ENCODE results near the gene ANKRD13D. TPM values are rescaled to one million over a fixed set of nuclear protein-coding genes. Genes with fewer than 3 reads are reported as not detected.

The ANKRD13D gene
- total and polyA plus RNA-seq, 2 donors from 2014 or later: 21.9 to 68.3 TPM

DNA sequence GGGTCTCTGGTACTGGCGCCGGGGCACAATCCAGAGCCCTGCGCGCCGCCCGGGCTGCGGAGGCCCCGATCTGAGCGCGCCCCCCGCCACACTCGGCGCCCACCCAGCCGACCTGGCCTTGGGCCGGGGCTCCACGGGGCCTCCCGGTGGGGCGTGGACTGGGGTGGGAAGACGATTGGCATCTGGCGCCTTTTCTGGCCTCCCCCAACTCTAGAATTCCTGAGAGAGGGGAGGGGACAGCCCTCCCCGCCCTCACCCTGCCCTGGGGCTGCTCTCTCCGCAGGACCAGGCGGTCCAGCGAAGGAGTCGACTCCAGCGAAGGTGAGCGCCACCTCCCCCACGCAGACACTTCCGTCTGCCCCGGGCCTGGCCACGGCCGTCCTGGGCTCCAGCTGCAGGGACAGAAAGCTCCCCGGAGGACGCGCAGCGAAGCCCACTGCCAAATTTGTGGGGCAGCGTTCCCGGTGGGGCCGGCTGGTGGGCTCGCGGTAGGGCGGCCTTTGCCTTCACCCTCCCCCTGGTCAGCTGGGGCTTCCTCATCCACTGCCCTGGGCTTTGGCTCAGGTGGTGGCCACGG is 14.8 kb downstream of the ANKRD13D start:
- Histone ChIP-seq H3K36me3 (ENCODE audit: control insufficient read depth in 2 of 3, insufficient read depth in 3 of 3, low read length in 3 of 3) (peaks cover 0 to 4% (median 2%) of the 10 kb centered on the region in 3 donors), H3K27me3 (ENCODE audit: control insufficient read depth, insufficient read depth, low read length) (no peaks in the 10 kb centered on the region), H3K27ac (ENCODE audit: low read depth in 2 of 2, low read length in 2 of 2) (no peak overlapping the region), H3K9ac (ENCODE audit: low read length in 3 of 3) (peak overlapping the region in 2 of 3 donors; percentile 58 to 79), H3K4me3 (ENCODE audit: low read length in 3 of 3) (peak overlapping the region; percentile 16 to 67 (median 58)), H3K4me1 (ENCODE audit: control insufficient read depth in 2 of 3, insufficient read depth in 2 of 3, low read depth in 1 of 3, low read length in 3 of 3) (peaks cover 0 to 21% (median 5%) of the 10 kb centered on the region in 3 donors), H3K9me3 (ENCODE audit: control insufficient read depth in 2 of 3, insufficient read depth in 1 of 3, low read length in 3 of 3) (no peaks in the 10 kb centered on the region)
- FAIRE-seq (no peak), DNase-seq (peak; percentile 52 to 84 (median 66))
- intact Hi-C loops (cut with DNase I): no loop called here
- TF ChIP-seq, protein P1, sequence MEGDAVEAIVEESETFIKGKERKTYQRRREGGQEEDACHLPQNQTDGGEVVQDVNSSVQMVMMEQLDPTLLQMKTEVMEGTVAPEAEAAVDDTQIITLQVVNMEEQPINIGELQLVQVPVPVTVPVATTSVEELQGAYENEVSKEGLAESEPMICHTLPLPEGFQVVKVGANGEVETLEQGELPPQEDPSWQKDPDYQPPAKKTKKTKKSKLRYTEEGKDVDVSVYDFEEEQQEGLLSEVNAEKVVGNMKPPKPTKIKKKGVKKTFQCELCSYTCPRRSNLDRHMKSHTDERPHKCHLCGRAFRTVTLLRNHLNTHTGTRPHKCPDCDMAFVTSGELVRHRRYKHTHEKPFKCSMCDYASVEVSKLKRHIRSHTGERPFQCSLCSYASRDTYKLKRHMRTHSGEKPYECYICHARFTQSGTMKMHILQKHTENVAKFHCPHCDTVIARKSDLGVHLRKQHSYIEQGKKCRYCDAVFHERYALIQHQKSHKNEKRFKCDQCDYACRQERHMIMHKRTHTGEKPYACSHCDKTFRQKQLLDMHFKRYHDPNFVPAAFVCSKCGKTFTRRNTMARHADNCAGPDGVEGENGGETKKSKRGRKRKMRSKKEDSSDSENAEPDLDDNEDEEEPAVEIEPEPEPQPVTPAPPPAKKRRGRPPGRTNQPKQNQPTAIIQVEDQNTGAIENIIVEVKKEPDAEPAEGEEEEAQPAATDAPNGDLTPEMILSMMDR (IDR thresholded peaks at IDR 0.05; ENCODE audit: borderline replicate concordance, extremely low read depth, insufficient read depth): no peak

DNA sequence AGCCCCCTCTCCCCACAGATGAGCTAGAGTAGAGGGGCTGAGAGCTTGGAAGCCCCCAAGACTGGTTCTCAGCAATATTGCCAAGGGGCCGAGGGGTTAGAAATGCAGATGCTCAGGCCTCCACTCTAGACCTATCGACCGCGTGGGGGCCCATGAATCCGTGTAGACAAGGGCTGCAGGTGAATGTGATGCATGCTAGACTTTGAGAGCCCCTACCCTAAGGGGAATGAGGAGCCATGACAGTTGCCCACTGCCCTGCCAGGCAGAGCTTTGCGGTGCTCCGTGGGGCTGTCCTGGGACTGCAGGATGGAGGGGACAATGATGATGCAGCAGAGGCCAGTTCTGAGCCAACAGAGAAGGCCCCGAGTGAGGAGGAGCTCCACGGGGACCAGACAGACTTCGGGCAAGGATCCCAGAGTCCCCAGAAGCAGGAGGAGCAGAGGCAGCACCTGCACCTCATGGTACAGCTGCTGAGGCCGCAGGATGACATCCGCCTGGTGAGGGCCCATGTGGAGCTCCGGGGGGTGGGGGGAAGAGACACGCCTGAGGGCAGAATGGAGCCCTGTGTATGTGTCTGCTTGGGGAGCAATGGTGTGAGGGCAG is 15.5 kb downstream of the ANKRD13D start:
- Histone ChIP-seq H3K36me3 (ENCODE audit: control insufficient read depth in 2 of 3, insufficient read depth in 3 of 3, low read length in 3 of 3) (peaks cover 0 to 4% (median 2%) of the 10 kb centered on the region in 3 donors), H3K9ac (ENCODE audit: low read length in 3 of 3) (peak overlapping the region in 1 of 3 donors; percentile 58), H3K9me3 (ENCODE audit: control insufficient read depth in 2 of 3, insufficient read depth in 1 of 3, low read length in 3 of 3) (no peaks in the 10 kb centered on the region), H3K27me3 (ENCODE audit: control insufficient read depth, insufficient read depth, low read length) (no peaks in the 10 kb centered on the region), H3K27ac (ENCODE audit: low read depth in 2 of 2, low read length in 2 of 2) (no peak overlapping the region), H3K4me3 (ENCODE audit: low read length in 3 of 3) (peak overlapping the region in 1 of 3 donors; percentile 67), H3K4me1 (ENCODE audit: control insufficient read depth in 2 of 3, insufficient read depth in 2 of 3, low read depth in 1 of 3, low read length in 3 of 3) (peaks cover 0 to 21% (median 5%) of the 10 kb centered on the region in 3 donors)
- TF ChIP-seq, protein P1 (IDR thresholded peaks at IDR 0.05; ENCODE audit: borderline replicate concordance, extremely low read depth, insufficient read depth): no peak
- peak in 1 of 5 donors; percentile 54 for DNase-seq
- intact Hi-C loops (cut with DNase I): no loop called here
- FAIRE-seq: no peak

DNA sequence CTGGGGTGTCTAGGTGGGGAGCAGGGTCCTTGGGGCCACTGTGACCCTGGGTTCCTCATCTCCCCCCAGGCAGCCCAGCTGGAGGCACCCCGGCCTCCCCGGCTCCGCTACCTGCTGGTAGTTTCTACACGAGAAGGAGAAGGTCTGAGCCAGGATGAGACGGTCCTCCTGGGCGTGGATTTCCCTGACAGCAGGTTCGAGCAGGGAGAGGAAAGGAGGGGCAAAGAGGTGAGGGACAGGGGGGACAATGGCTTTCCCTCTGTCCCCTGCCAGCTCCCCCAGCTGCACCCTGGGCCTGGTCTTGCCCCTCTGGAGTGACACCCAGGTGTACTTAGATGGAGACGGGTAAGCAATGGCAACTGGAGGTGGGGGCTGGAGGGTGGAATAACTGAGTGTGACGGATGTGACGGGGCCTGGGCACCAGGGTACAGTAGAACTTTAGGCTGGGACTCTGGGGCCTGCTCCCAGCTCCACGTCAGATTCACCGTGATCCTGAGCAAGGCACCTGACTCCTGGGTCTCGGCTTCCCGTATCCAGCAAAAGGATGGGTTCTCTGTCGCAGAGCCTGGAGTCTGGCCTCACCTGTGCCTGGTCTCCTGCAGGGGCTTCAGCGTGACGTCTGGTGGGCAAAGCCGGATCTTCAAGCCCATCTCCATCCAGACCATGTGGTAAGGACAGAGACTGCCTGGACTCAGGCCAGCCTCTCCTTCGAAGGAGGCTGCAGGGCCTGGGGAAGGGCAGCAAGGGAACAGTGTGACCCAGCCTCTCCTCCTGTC is 17.9 kb downstream of the ANKRD13D start:
- TF ChIP-seq, protein P1 (IDR thresholded peaks at IDR 0.05; ENCODE audit: borderline replicate concordance, extremely low read depth, insufficient read depth): no peak
- no peak overlapping the region for H3K4me3 ChIP-seq (ENCODE audit: low read length in 3 of 3)
- no peak for FAIRE-seq
- no peaks in the 10 kb centered on the region for H3K36me3 ChIP-seq (ENCODE audit: control insufficient read depth in 2 of 3, insufficient read depth in 3 of 3, low read length in 3 of 3)
- H3K27me3 ChIP-seq (ENCODE audit: control insufficient read depth, insufficient read depth, low read length): no peaks in the 10 kb centered on the region
- H3K9me3 ChIP-seq (ENCODE audit: control insufficient read depth in 2 of 3, insufficient read depth in 1 of 3, low read length in 3 of 3): no peaks in the 10 kb centered on the region
- intact Hi-C loops (cut with DNase I): no loop called here
- no peak overlapping the region for H3K9ac ChIP-seq (ENCODE audit: low read length in 3 of 3)
- H3K4me1 ChIP-seq (ENCODE audit: control insufficient read depth in 2 of 3, insufficient read depth in 2 of 3, low read depth in 1 of 3, low read length in 3 of 3): peaks cover 0 to 16% (median 5%) of the 10 kb centered on the region in 3 donors
- no peak overlapping the region for H3K27ac ChIP-seq (ENCODE audit: low read depth in 2 of 2, low read length in 2 of 2)
- no peak for DNase-seq

All from kidney (tissue), 14 donors.